Adrenal gland (tissue), 5 donors: ENCODE data around the gene MPIG6B.

Experiments used
- CTCF ChIP-seq, 6 experiments: fragments of 450-650 bp in 4 of 6; fragments of 200-600 bp in 2 of 6; sonication (generic) in 1 of 6; IDR thresholded peaks; 1 replicate in 5 of 6; 2 replicates in 1 of 6; pipeline versions ENCODE4 v1.5.1 to v1.8.0; 2016 to 2021; ENCODE audit warnings: antibody characterized with exemption in 6 of 6, mild to moderate bottlenecking in 2 of 6, moderate library complexity in 1 of 6
- POLR2A ChIP-seq, 2 donors: fragments of 450-650 bp; IDR thresholded peaks; one replicate each; pipeline ENCODE4 v1.6.1; 2017; ENCODE audit warnings: antibody characterized with exemption in 2 of 2, mild to moderate bottlenecking in 2 of 2, moderate library complexity in 1 of 2
- donor health status: DM: no; HTN: no; CAD: no.

- no peak for TF ChIP-seq POLR2A (IDR thresholded peaks at IDR 0.05)
- no peak for TF ChIP-seq CTCF (IDR thresholded peaks at IDR 0.05)
Measured at GRCh38 chr6:31687321-31687720, 35.9 kb upstream of the MPIG6B start.
